GM23338 (cell line): ENCODE measurements around the gene APOA1. TPM values are rescaled to one million over a fixed set of nuclear protein-coding genes. Genes with fewer than 3 reads are reported as not detected.

Experiments
- ATAC-seq: fragments of 200-7000 bp; cut with Tn5 transposase; 3 replicates; pipeline ENCODE4 v1.9.1; 2020
- DNase-seq: peaks from one replicate; pipeline ENCODE4 v3.0.0-alpha.2; 2015; ENCODE audit warnings: low spot score
- H2AFZ ChIP-seq: fragments of 200-600 bp; sonication (generic); 2 replicates; pipeline ENCODE4 v1.8.0; 2016; ENCODE audit warnings: antibody characterized with exemption, mild to moderate bottlenecking, moderate library complexity
- H3F3A ChIP-seq: fragments of 200-600 bp; sonication (generic); replicated peaks from 2 replicates; pipeline ENCODE4 v1.8.0; 2017; ENCODE audit warnings: antibody characterized with exemption, mixed run types, low read depth
- H3K27ac ChIP-seq: fragments of 200-600 bp; sonication (generic); 2 replicates; pipeline ENCODE4 v1.6.1; 2016; ENCODE audit warnings: low read depth
- H3K27me3 ChIP-seq: fragments of 200-600 bp; sonication (generic); 2 replicates; pipeline ENCODE4 v1.8.0; 2016; ENCODE audit warnings: mild to moderate bottlenecking, mixed run types, moderate library complexity; ENCODE audit not compliant: insufficient read depth
- H3K36me3 ChIP-seq: fragments of 200-600 bp; sonication (generic); 2 replicates; pipeline ENCODE4 v1.8.0; 2016; ENCODE audit warnings: mild to moderate bottlenecking; ENCODE audit not compliant: insufficient read depth
- H3K4me1 ChIP-seq: fragments of 200-600 bp; sonication (generic); 2 replicates; pipeline ENCODE4 v1.8.0; 2016; ENCODE audit warnings: mild to moderate bottlenecking, moderate library complexity; ENCODE audit not compliant: insufficient read depth
- H3K4me2 ChIP-seq: fragments of 200-600 bp; sonication (generic); 2 replicates; pipeline ENCODE4 v1.7.1; 2017; ENCODE audit warnings: mixed run types
- H3K4me3 ChIP-seq: fragments of 200-600 bp; sonication (generic); 2 replicates; pipeline ENCODE4 v1.6.1; 2016; ENCODE audit warnings: mixed run types
- H3K79me2 ChIP-seq: fragments of 200-600 bp; sonication (generic); replicated peaks from 2 replicates; pipeline ENCODE4 v1.8.0; 2017; ENCODE audit warnings: mild to moderate bottlenecking; ENCODE audit not compliant: insufficient read depth
- H3K9me2 ChIP-seq: fragments of 200-600 bp; sonication (generic); 2 replicates; pipeline ENCODE4 v1.8.0; 2017; ENCODE audit not compliant: insufficient read depth
- H4K20me1 ChIP-seq: fragments of 200-600 bp; sonication (generic); replicated peaks from 2 replicates; pipeline ENCODE4 v1.8.0; 2017; ENCODE audit warnings: mild to moderate bottlenecking; ENCODE audit not compliant: insufficient read depth
- H3K27ac Mint-ChIP-seq: 2 replicates; pipeline ENCODE4 v1.8.0; 2020; ENCODE audit warnings: inconsistent platforms, mild to moderate bottlenecking, moderate library complexity, mixed read lengths
- H3K27me3 Mint-ChIP-seq: 3 replicates; pipeline ENCODE4 v1.8.0; 2022; ENCODE audit warnings: low read depth, mild to moderate bottlenecking, moderate library complexity, mixed read lengths, inconsistent platforms; ENCODE audit not compliant: insufficient read depth, poor library complexity
- H3K36me3 Mint-ChIP-seq: 3 replicates; pipeline ENCODE4 v1.8.0; 2021; ENCODE audit warnings: low read depth, mild to moderate bottlenecking, inconsistent platforms, moderate library complexity, mixed read lengths
- H3K4me1 Mint-ChIP-seq: 3 replicates; pipeline ENCODE4 v1.8.0; 2020; ENCODE audit warnings: mild to moderate bottlenecking, inconsistent platforms, mixed read lengths
- H3K4me3 Mint-ChIP-seq: 3 replicates; pipeline ENCODE4 v1.8.0; 2021; ENCODE audit warnings: moderate library complexity, mild to moderate bottlenecking, inconsistent platforms, mixed read lengths
- H3K9me3 Mint-ChIP-seq: 3 replicates; pipeline ENCODE4 v1.8.0; 2020; ENCODE audit warnings: moderate library complexity, mild to moderate bottlenecking, inconsistent platforms, mixed read lengths
- CREB1 ChIP-seq: fragments of 250-450 bp; sonication (Bioruptor Pico); IDR thresholded peaks from 2 replicates; pipeline ENCODE4 v1.5.0; 2020; ENCODE audit warnings: low read depth, mild to moderate bottlenecking, moderate library complexity
- CTCF ChIP-seq, 2 experiments: fragments of 200-600 bp in 1 of 2; sonication (generic) in 1 of 2; conservative IDR thresholded peaks; 2 replicates each; pipeline versions ENCODE4 v1.5.1 to v1.6.1; 2016 to 2017; ENCODE audit warnings: antibody characterized with exemption in 2 of 2, low read depth in 2 of 2, mild to moderate bottlenecking in 2 of 2, moderate library complexity in 1 of 2
- ETS1 ChIP-seq: IDR thresholded peaks from 2 replicates; pipeline ENCODE4 v1.6.1; 2016; ENCODE audit warnings: antibody characterized with exemption
- EZH2 ChIP-seq: fragments of 200-600 bp; sonication (generic); IDR thresholded peaks from one replicate; pipeline ENCODE4 v1.8.0; 2017; ENCODE audit warnings: antibody characterized with exemption, mild to moderate bottlenecking, low read depth; ENCODE audit not compliant: unreplicated experiment
- EZH2phosphoT487 ChIP-seq: fragments of 200-600 bp; sonication (generic); IDR thresholded peaks from one replicate; pipeline ENCODE4 v1.8.1; 2018; ENCODE audit warnings: antibody characterized with exemption; ENCODE audit not compliant: unreplicated experiment
- JUNB ChIP-seq: IDR thresholded peaks from one replicate; pipeline ENCODE4 v1.6.1; 2016; ENCODE audit warnings: antibody characterized with exemption; ENCODE audit not compliant: unreplicated experiment
- NANOG ChIP-seq: IDR thresholded peaks from 2 replicates; pipeline ENCODE4 v1.6.1; 2016; ENCODE audit warnings: antibody characterized with exemption, borderline replicate concordance
- POLR2AphosphoS5 ChIP-seq: IDR thresholded peaks from 2 replicates; pipeline ENCODE4 v1.6.1; 2016; ENCODE audit warnings: antibody characterized with exemption, low read depth
- REST ChIP-seq: IDR thresholded peaks from one replicate; pipeline ENCODE4 v1.6.1; 2018; ENCODE audit warnings: antibody characterized with exemption; ENCODE audit not compliant: unreplicated experiment
- STAT1 ChIP-seq: IDR thresholded peaks from one replicate; pipeline ENCODE4 v1.6.1; 2016; ENCODE audit warnings: antibody characterized with exemption; ENCODE audit not compliant: unreplicated experiment
- ZNF114 ChIP-seq: fragments of 250-450 bp; sonication (Bioruptor Pico); IDR thresholded peaks from 2 replicates; pipeline ENCODE4 v1.5.0; 2020; ENCODE audit warnings: mild to moderate bottlenecking, moderate library complexity
- ZNF331 ChIP-seq: fragments of 250-450 bp; sonication (Bioruptor Pico); IDR thresholded peaks from 2 replicates; pipeline ENCODE4 v1.5.0; 2020; ENCODE audit warnings: low read depth, mild to moderate bottlenecking, moderate library complexity
- ZNF462 ChIP-seq: fragments of 250-450 bp; sonication (Bioruptor Pico); IDR thresholded peaks from 2 replicates; pipeline ENCODE4 v1.5.0; 2020; ENCODE audit warnings: mild to moderate bottlenecking, moderate library complexity
- polyA plus RNA-seq: library from polyadenylated mRNA; unstranded; fragments of >200 nt; fragmentation: Nextera tagmentation; extraction: Ambion mirVana; gene quantifications from 2 replicates; pipeline ENCODE4 v1.2.1, GENCODE V29; 2016
- total RNA-seq: library from RNA; depleted of rRNA; stranded (reverse); fragments of >200 nt; shearing (Covaris generic); gene quantifications from 2 replicates; pipeline ENCODE4 v1.2.3, GENCODE V29; 2014

APOA1 gene
- total and polyA plus RNA-seq, 2 experiments from 2014 or later = 0.60 TPM; not detected in 1

GRCh38 chr11:116830184-116830912, 7.1 kb downstream of the APOA1 start:
- Mint-ChIP-seq H3K36me3 (no peaks in the 10 kb centered on the region), H3K27ac (no peak overlapping the region), H3K4me3 (no peak overlapping the region), H3K4me1 (peaks cover 7% of the 10 kb centered on the region), H3K9me3 (no peaks in the 10 kb centered on the region), H3K27me3 (peaks cover 11% of the 10 kb centered on the region)
- H3K79me2 ChIP-seq = no peaks in the 10 kb centered on the region
- no peak overlapping the region for H3K27ac ChIP-seq
- ATAC-seq (no peak), DNase-seq (no peak)
- H3K36me3 ChIP-seq = no peaks in the 10 kb centered on the region
- H3K4me1 ChIP-seq = peaks cover 2% of the 10 kb centered on the region; the same call in 1 of the 2 replicates
- H2AFZ ChIP-seq = no peak overlapping the region
- no peaks in the 10 kb centered on the region for H3K27me3 ChIP-seq
- TF ChIP-seq ZNF114 (CRISPR knock-in tag) (no peak), ZNF331 (CRISPR knock-in tag) (no peak), CREB1 (no peak), JUNB (no peak), EZH2 (no peak), ETS1 (no peak), POLR2AphosphoS5 (no peak), EZH2phosphoT487 (no peak), CTCF (conservative IDR thresholded peaks at IDR 0.05; ENCODE audit: low read depth in 2 of 2) (no peak), STAT1 (no peak), REST (no peak), ZNF462 (no peak), NANOG (no peak)
- no peaks in the 10 kb centered on the region for H4K20me1 ChIP-seq
- no peaks in the 10 kb centered on the region for H3F3A ChIP-seq
- no peaks in the 10 kb centered on the region for H3K9me2 ChIP-seq
- H3K4me2 ChIP-seq = no peak overlapping the region
- H3K4me3 ChIP-seq = no peak overlapping the region
